HL-60 (cell line): Measurements from ENCODE around the gene TRMT44.

Source experiments
- CTCF ChIP-seq: IDR thresholded peaks from one replicate; pipeline ENCODE4 v1.5.1; 2011; ENCODE audit warnings: low read length, control low read depth, inconsistent platforms; ENCODE audit not compliant: insufficient read depth
- POLR2AphosphoS5 ChIP-seq: IDR thresholded peaks from 2 replicates; pipeline ENCODE4 v1.6.1; 2012; ENCODE audit warnings: low read depth

GRCh38 chr4:8435656-8436121, 4.9 kb upstream of the TRMT44 start:
- TF ChIP-seq POLR2AphosphoS5 (no peak), CTCF (no peak)
